ENCODE measurements around the gene MAD2L2.
"Not testable (repeated sequence)": the region's sequence is repeated elsewhere in the genome, so short reads cannot be mapped to it uniquely, and the experiment has no call there.

MAD2L2 gene

DNA sequence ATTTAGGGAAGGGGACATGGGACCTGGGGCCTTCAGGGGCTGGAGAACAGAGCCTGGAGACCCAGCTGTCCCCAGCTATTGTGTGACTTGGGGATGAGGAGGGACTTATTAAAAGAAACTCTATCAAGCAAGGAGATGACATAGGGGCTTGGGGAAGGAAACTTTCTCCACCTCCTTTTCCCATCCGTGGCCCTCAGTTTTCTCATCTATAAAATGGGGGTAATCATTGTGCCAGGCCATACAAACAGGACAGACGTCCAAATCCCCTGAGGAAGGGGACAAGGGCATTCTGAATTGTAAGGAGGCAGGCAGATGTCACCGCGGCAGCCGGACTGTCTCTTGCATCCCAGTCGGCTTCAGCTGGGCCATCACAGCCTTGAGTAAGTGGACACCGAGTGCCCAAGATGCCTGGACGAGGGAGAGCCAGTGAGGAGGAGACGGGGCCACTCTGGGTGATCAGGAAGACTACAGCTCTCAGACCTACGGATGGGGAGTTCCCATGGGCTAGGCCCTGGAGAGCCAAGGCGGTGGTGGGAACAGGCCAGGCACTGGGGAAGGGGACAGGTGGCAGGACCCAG lies 28.7 kb downstream of the MAD2L2 start:
- no peak for DNase-seq

DNA sequence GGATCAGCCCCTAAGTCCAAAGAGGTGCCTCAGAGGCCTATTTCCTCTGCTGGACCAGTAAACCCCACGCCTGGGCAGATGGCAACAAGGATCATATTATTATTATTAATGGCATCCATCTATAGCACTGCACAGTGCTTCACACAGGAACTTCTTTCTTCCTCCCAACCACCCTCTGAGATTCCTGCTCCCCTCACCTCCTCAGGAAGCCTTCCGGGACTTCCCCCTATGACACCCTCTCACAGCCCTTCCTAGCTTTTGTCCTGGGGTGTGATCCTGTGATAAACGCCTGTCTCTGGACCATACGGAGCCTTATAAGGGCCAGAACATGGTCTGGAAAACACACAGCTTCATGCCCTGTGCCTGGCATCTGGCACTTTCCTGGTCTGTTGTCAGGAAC lies 29.9 kb downstream of the MAD2L2 start:
- no peak for DNase-seq

DNA sequence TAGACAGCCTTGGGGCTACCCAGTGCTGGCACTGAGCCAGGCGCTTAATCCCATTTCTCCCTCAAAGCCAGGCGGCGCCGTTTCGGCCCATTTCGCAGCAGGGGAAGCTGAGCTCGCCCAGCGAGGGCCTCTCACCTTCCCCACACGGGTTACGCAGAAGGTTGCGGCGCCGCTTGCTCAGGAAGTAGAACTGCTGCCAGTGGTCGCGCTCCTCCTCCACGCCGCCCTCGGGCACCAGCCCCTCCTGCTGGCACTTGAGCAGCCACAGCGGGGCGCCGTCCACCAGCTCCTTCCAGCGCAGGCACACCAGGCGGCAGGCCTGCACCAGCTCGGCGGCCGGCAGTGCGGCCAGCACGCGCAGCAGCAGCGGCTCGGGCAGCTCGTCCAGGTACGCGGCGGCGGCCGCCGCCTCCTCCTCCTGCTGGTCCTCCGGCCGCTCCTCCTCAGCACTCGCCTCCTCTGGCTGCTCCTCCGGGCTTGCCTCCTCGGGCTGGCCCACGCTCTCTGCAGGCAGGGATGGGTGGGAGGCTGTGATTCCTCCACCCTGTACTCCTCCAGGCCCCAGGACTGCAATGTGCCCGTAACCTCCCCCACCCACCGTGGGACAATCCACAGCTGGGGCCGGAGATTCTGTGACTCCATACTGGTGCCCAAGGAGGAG lies 30.5 kb downstream of the MAD2L2 start:
- peak; percentile 31 for DNase-seq

DNA sequence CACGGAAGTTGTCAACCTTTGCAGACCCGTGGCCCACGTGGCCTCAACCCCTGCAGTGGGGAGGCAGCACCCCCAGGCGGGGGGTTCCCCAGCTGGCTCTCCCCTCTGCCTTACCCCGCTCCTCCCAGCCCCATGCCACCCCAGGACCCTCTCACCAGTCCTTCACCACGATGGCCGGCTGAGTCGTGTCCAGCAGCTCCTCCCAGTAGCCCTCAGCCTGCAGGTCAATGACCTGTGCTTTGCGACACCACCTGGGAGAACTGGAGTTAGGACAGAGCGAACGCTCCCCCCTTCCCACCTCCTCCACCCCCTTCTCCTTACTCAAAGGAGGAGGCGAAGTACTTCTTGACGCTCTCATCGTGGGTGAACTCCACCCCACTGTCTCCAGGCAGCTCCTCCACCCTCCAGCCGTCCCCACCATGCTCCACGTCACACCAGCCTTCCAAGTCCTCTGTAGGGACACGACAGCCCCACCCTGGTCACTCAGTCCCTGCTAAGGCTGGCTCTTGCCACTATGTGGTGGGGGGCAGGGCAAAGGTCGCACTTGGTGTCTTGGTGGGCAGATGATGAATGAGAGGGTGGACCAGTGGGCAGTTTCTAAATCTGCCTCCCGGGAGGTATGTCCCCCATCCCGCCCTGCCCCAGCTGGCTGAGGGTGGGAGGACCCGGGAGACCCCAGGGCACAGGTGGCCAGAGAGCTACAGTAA lies 31.2 kb downstream of the MAD2L2 start:
- DNase-seq, result no peak

DNA sequence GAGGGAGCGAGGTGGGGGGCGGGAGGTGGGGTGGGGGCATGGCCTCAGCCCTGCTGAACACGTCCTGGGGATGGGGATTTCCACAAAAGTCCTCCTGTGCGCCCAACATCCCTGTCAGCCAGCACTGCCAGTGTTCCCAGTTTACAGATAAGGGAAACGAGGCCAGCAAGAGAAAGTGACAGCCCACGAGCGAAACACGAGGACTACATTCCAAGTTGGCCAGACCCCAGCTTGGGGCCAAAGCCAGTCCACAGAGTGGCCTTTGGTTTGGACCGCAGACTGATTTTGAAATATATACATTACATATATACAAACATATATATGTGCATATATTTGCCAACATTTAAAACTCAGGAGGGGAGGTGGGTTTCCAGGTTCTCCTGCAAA lies 31.7 kb downstream of the MAD2L2 start:
- no peak for DNase-seq

DNA sequence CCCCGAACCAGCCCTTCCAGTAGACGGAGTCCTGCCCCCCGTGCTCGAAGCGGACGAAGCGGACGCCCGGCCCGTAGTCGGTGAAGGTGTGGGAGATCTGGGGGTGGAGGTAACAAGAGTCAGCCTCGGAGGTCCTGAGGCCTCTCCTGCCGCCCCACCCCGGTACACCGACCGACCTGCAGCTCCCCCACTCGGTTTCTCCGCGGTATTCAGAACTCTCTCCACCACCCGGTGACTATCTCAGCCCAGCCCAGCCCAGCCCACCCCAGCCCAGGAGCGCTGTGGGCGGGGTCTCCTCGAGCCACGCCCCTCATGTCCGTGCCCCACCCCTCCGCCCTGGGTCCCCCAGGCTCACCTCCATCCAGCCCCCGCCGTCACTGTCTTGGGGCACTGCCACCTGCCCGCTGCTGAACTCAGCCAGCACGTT lies 32.2 kb downstream of the MAD2L2 start:
- DNase-seq, result no peak

DNA sequence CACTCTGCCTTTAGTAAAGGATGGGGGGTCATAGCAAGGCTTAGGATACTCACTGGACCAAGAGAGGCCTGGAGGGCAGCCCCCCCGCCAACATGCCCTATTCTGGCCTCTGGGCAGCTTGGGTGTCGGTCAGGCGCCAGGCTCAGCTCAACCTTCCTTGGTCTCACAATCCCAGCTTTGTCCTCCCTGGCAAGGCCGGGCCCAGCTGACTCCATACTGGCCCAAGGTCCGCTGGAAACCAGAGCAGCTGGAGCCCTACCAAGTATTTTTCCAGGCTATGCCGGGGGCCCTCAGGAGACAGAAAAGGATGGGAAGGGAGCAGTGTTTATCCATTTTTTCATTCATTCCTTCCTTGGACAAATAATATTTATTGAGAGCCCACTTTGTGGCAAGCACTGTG lies 32.9 kb downstream of the MAD2L2 start:
- no peak for DNase-seq

DNA sequence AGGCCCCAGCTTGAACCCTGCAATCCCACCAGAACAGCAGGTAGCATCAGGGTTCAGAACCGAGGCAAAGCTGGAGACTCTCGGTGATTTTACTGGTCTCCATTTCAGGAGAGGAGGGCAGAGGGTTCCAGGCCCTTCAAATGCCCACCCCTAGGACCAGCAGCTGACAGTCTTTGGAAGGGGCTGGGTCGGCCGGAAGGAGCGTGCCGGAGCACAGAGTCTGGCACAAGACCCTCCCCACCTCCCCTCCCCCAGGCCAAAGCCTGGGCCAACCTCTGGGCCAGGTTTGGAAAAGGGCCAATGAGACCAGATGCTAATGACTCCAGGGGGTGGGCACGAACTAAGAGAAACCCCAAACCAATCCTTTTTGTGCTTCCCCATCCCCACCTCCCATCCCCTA lies 33.6 kb downstream of the MAD2L2 start:
- DNase-seq, result no peak

DNA sequence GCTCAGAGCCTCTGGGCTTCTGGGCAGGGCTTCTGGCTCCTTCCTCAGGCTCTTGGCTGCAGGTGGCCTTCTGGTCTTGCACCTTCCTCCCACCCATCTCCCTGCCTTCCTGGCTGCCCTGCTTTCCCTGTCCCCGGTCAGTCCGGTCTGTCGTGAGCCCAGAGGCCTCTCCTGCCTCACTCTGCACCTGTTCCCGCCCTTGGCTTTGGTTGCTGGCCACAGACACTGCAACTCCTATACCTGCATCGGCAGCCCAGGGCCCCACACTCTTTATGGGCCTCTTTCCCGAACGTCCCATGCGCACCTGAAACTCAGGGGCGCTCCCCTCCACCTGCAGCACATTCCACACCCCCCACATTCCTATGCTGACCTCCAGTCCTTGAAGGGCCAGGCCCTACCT lies 34.6 kb downstream of the MAD2L2 start:
- DNase-seq, result no peak

DNA sequence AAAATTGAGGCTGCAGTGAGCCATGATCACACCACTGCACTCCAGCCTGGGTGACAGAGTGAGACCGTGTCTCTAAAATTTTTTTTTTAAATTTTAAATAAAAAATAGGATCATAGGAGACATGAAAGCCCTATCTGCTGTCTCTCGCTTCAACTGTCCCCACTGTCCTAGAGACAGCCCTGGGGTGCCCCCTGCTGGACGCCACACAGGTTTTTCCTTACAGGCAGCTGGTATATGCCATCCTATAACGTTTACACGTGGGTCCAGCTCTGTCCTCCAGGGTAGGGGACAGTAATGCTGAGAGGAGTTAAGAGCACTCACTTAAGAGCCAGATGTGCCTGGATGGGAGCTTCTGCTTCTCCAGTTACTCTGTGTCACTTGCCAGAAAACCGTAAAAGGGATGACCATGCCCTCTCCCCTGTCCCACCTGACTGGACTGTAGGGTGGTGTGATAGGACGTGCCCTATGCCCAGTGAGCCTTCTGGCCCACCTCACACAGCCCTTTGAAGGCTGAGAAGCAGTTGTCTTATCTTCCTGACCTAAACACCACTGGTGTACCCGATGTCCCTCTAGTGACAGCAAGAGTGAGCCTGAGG lies 35.2 kb downstream of the MAD2L2 start:
- DNase-seq, result peak; percentile 41

DNA sequence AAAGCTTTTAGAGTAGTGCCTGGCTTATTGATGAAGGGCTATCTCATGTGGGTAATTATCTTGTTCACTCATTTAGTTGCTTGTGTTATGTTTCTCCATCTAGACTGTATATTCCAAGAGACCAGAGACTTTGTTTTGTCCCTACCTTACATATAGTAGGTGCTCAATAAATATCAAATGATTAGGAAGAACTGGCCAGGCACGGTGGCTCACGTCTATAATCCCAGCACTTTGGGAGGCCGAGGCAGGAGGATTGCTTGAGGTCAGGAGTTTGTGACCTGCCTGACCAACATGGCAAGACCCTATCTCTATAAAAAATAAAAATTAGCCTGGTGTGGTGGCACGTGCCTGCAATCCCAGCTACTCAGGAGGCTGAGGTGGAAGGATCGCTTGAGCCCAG lies 35.7 kb downstream of the MAD2L2 start:
- no peak for DNase-seq

DNA sequence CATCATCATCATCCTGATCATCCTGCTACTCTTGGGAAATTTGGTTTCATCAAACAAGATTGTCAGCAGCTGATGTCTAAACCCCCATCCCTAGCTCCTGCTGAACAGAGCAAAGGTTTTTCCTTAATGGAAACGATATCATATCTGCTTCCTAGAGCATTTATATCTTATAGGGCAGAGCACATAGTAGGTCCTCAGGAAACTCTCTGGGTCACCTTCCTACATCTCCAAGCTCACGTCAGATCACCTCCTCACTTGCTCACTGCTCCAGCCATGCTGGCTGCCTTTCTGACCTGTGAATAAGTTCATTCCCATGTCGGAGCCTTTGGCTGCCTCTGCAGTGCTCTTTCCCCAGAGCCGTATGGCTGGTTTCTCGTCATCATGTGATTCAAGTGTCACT lies 37.2 kb downstream of the MAD2L2 start:
- no peak for DNase-seq

DNA sequence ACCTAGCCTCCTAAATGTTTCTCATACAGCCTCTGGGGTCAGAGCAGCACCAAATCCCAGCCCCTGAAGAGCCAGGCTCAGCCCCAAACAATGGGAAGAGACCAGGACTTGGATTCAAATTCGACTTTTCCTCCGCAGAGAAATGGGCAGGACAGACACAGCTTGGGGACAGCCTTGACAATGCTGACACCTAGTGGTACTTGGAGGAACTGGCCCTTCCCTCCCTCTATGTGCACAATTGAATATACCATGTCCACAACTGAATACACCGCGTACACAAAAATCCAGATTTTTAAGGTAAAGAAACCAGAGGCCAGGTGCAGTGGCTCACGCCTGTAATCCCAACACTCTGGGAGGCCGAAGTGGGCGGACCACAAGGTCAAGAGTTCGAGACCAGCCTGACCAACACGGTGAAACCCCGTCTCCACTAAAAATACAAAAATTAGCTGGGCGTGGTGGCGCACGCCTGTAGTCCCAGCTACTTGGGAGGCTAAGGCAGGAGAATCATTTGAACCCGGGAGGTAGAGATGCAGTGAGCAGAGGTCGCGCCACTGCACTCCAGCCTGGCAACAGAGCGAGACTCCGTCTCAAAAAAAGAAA lies 38.4 kb downstream of the MAD2L2 start:
- not testable (repeated sequence) for DNase-seq

DNA sequence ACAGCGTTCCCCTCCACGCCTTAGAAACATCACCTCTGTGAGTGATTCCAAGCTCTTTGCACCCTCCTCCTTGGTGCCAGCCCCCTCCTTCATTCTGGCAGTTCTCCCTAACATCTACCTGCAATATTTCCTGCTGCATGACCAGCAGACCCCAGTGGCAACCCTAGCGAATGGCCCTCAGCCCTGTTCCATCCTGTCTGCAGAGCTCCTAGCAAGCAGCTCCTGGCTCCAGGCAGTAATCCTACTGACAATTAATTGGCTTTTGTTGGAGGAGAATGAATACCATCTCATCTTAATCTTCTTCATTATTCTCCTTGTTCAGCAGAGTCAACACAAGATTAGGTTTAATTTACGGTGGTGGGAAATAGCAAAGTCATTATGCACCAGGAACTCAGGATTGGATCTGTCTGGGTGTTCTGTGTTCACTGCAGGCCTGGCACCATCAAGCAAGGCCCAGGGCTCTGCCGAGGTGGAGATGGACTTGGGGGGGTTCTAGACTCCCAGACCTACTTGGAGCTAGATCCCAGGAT lies 39.1 kb downstream of the MAD2L2 start:
- DNase-seq, result peak; percentile 4

DNA sequence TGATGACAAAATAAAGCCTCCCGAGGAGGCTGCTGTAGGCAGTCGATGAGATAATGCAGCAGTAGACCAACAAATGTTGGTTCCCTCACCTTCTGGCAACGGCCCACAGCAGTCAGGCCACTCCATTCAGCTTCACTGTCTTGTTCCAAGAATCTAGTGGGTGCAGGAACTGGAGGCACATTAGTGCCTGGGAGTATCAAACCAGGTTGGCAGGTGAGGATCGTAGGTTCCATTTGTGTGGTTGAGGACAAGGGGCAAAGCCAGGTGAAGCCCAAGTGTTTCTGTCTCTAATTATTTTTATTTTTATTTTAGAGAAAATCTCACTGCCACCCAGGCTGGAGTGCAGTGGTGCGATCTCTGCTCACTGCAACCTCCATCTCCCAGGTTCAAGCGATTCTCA lies 40.0 kb downstream of the MAD2L2 start:
- DNase-seq, result no peak

DNA sequence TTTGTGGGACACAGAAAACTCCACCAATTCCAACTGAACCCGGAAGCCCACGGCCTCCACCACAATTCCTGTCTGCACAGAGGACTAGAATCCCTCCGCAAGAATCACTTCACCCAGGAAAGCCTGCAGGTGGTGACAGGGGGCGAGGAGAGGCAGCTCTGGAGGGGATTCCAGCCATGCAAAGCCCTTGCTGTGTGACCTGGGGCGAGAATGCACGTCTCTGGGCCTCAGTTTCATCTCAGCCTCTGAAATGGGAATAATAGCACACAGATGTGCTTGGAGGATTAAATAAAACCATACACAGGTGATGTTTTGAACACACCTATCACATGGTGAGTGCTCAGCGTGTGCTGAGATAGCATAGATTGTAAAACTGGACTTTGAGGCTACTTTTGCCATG lies 40.8 kb downstream of the MAD2L2 start:
- no peak for DNase-seq

DNA sequence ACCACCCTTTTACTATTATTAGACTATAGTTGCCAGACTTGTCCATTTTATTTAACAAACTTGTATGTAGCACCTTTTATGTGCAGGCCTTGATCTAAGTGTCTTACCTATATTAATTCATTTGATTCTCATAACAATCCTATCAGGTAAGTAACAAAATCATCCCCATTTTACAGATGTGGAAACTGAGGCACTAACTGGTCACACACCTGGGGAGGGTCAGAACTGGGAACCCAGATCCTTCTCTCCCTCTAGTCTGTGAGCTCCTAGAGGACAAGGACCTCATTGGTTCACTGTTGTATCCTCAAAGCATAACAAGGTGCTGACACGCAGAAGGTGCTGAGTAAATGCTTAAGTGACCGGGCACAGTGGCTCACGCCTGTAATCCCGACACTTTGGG lies 41.6 kb downstream of the MAD2L2 start:
- DNase-seq, result no peak

DNA sequence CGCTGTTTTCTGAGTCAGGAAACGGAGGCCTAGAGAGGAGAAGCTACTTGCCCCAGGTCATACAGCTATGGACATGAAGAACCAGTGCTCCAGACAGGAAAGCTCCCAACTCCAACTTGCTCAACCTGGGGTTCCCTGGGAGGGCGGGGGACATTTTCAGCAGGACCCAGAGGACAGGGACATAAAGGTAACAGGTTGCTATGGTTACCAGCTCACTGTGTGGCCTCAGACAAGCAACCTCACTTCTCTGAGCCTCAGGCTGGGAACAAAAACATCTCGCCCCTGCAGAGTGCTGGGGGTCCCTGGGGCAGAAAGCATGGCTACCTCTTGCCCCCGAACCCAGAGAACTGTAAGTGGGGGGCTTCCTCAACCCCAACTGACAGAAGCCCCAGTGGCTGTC lies 42.8 kb downstream of the MAD2L2 start:
- DNase-seq, result no peak

DNA sequence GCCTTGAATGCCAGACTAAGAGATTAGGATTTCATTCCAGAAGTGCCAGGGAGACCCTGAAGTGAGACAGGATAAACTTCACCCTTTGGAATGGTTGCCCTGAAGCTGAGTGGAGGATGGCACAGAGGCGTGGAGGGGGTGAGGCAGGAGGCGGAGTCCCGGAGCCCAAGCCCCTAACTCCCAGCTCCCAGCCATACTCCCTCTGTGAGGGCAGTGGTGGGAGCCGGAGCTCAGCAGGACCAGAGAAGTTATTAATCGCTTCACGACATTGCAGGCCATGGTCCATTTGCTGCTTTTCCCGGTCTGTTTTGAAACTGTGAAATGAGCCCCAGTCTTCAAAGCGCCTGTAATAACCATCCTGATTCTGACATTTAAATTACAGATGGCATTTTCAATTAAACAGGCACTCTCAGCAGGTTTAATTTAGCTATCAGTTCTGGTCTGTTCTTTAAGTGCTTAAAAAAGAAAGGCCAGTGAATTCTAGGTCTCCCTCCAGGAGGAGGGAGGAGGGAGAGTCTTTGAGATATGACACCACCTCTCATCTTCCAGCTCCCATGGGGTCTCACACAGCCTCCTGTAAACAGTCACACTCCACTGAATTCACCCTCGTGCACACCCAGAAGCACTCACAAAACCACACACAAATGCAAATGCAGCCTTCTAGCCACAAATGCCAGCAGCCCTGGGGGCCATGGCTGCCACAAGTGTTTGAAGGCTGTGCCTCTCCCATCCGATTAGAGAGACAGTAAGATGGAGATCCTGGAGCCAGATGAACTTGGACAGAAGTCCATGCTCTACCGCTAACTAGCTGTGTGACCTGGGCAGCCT lies 46.4 kb downstream of the MAD2L2 start:
- peak; percentile 21 for DNase-seq

DNA sequence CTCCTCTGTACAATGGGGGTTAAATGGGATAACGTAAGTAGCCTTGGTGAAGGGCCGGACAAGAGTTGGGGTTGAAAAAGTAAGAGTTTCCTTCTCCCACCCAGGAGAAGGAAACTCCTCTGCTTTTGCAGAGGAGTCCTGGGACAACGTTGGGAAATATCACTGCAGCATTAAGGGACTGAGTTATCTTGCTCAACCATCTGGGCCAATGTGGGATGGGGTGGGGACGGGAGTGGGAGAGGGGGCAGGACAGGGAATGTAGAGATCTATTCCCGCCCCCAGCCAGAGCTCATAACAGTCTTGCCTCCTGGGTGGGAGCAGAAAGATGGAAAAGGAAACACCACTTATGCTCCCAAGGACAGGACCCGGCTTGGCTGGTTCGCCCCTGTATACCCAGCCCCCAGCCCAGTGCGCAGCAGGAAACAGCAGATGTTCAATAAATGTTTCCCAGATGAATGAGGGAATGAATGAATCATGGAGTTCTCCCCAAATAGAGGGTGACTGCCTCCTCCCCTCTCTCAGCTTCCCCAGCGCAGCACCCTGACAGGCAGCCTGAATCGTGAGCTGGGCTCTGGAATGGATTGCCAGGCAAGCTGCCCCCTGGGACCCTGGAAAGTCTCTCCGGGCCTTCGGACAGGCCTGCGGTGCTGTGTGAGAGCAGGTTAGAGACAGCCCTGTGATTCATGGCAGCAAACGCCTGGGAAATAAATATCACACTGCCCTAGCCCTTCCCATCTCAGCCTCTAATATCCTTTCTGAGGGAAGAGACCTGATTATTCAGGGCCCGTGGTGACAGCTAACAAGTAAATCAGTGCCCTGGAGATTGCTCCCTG lies 51.5 kb downstream of the MAD2L2 start:
- peak; percentile 12 for DNase-seq

DNA sequence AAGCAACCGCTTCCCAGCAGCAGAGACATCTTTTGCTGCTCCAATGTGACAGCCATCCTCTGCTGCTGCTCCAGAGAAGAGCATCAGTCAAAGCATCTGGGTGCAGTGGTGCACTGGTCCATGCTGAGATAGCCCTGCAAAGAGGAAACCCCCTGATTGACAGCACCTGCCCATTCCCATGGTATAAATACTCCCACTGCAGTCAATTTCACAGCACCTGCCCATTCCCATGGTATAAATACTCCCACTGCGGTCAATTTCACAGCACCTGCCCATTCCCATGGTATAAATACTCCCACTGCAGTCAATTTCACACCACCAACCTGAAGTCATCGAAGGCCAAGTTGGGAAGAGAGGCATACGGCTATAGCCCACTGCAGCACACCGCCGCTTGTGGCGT lies 52.2 kb downstream of the MAD2L2 start:
- DNase-seq, result no peak

DNA sequence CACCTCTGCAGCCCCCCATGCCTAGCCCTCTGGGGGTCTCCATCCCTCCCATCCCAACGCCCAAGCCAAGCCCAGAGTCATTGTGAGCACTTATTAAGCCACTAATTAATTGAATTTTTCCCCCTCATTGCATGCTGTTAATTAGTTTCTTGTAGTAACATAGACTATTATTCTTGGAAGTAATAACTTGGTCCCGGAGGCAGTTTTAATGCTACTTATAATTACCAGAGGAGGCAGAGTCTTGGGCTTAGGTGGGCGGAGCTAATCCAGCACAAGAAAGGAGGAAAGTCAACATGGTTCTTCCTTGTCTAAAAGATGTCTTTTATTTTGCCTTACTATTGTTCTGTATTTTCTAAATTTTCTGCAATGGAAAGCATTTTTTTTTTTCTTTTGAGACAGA lies 54.4 kb downstream of the MAD2L2 start:
- no peak for DNase-seq

Data from NCI-H524 treated with DMSO at 0.1 percent for 48 hours (cell line).